SIG-M5 treated with dmso at 0.1 percent for 504 hours (cell line): Measurements from ENCODE around the gene MED13.
"Not testable (repeated sequence)": the region's sequence is repeated elsewhere in the genome, so short reads cannot be mapped to it uniquely, and the experiment has no call there.

Experiments
- DNase-seq: peaks from one replicate; lab custom pipeline; 2025; ENCODE audit not compliant: unreplicated experiment; lab: John Stamatoyannopoulos, UW

Gene MED13

DNA sequence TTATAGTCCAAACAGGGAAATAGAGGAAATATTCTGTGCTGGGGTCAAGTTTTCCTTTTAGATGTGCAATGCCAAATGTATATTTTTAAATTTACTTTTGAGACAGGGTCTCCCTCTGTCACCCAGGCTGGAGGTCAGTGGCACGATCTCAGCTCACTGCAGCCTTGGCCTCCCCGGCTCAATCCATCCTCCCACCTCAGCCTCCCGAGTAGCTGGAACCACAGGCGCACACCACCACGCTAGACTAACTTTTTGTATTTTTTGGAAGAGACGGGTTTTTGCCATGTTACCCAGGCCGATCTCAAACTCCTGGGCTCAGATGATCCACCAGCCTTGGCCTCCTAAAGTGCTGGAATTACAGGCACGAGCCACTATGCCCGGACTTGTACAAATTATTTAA is 25.8 kb upstream of the MED13 start:
- no peak for DNase-seq

DNA sequence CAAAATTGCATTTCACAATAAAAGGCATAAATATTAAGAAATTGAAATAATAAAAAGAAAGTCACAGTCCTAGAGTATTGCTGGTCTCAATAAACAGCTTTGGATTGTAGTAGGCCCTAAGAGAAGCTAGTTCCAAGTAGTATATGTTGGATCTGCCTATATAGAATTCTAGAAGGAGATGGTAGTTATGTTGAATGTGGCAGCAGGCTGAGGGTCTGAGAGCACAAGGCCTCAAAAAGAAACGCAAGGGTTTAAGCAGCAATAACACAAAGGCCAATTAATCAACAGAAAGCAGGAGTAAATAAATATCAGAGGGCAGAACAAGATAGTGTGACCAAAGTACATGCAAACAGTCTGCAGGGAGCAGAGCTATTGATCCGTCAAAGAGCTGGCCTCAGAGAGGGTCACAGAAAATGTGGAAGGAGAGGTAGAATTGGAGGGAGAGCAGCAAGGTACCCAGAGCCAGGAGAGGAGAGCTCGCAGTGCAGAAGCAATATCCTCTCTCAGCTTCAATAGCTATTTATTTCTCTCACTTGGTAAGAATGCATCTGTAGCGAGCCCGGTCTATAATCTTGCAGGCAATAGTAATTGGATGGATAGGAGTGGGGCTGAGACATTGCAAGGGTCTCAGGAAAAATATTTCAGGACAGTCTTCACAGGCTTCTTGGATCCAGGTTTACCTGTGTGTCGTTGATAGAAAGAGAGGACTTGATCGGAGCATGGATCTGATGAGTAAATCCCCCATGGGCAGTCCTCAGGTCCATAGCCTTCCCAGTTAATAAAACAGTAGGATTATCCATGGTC is 25.1 kb upstream of the MED13 start:
- DNase-seq = no peak

DNA sequence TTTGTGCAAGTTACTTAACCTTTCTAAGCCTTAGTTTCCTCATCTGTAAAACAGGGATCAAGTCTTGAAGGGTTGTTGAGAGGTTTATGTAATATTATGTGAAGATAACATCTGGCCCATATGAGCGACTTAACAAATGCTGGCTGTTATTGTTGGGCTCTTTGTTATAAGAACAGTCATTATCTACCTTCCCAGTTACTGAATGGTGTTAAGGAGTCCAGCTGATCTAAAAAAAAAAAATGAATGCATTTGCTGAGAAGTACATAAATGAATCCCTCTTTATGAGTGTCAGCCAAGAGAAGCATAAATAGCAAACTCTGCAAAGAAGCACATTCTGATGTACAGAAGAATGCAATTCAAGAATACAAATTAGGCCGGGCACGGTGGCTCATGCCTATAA is 24.3 kb upstream of the MED13 start:
- no peak for DNase-seq

DNA sequence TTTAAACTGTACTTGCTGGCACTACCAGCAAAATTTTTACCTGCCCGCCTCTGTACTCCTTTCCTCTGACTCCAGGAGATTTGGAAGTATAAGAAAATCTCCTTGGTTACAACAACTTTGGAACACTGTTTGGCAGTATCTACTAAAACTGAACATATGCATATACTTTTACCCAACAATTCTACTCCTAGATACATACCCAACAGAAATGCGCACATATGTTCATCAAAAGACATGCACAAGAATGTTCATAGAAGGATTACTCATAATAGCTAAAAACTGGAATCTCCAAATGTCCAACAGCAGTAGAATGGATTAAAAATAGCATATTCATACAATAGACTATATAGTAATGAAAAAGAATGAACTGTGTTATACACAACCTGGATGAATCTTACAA is 21.7 kb upstream of the MED13 start:
- DNase-seq = no peak

DNA sequence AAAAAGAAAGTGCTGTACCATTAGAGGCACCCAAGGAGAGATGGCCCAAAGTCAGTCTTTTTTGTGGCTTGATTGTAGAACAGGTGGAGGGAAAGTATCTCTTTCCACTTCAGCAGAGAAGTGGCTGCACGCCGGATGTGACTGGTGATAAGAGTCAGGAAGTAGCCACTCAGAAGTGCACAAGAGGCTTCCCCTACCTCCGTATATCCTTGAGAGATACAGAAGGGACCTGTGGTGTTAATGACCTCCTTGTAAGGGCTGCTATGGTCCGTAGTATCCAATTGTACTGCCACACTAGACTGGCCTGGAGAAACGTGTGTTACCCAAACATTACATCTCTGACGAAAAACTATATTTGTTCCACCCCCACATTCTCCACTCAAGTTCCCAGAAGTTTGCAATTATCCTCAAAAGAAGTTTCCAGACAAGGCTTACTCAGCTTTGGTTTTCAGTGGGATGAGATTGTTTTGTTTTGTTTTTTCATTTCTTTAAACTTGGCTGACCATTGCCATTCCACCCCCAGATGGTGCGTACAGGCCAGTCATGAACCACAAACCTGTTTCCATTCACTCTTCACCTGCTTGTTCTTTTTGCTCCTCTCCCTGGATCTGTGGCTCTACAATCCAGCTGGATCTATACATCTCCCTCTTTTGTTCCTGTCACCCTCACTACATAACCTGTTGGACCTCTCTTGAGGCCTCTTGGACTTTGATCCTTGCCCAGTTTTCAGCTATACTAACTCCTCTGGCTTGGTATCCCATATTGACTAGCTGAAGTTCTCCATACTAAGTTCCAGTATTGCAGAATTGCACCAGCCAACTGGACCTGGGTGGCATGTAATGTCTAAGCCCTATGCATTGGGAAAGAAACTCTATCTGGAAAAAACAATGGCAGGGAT is 20.7 kb upstream of the MED13 start:
- DNase-seq = no peak

DNA sequence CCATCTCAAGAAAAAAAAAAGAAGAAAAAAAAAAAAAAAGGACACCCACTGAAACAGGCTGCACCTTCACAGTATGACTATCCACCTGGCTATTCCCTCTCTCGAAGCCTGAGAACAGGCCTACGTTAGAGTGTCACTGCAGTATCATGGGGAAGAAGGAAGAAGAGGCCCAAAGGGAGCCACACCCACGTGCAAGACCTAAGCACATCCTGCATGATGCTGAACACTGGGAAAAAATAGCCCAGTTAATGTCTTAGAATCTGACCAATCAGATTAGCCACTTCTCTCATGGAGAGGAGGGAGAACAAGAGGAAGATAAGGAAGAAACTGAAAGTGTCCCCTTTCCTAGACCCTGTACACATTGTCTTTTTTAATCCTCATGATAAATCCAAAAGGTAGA is 19.5 kb upstream of the MED13 start:
- no peak for DNase-seq

DNA sequence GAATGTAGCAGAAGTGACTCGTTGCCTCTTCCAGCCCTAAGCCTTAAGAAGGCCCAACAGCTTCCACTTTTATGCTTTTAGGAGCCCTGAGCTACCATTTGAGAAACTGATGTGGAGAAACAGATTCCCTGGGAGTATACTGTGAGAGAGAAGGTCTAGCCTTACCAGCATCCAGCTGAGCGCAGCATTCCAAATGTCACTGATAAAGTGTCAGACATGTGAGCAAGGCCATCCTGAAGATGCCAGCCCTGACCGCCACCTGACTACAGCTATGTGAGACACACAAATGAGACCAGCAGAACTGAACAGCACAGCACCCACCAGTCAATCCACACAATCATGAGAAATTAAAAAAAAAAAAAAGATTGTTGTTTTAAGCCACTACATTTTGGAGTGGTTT is 18.6 kb upstream of the MED13 start:
- no peak for DNase-seq

DNA sequence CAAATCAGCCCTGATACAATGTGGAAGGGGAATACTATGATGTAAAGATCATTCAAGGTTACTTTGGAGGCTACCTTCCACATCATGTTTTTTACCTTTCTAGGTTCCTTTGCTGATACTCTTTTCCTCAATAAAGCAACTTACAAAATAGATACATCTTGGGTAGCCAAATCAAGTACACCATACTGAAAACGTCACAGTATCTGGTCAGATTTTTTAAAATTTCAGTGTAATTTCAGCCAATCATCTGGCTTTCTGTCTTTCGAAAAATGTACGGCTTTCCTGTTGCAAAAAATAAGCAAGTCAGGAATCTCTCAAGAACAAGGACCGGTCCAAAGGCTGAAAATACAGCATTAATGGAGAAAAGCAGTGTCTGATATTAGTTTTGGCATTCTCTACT is 15.6 kb upstream of the MED13 start:
- DNase-seq = no peak

DNA sequence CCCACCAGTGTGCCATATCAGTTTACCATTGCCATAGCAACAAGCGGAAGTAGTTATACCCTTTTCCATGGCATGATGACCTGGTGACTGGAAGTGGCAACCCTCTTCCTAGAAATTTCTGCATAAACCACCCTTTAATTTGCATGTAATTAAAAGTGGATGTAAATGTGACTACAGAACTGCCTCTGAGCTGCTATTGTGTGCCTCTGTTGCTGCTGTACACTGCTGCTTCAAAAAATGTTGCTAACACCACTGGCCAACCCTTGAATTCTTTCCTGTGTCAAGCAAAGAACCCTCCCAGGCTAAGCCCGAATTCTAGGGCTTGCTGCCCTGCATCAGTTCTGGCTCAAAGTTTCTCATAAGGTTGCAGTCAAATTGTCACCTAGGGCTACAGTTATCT is 12.9 kb upstream of the MED13 start:
- DNase-seq = no peak

DNA sequence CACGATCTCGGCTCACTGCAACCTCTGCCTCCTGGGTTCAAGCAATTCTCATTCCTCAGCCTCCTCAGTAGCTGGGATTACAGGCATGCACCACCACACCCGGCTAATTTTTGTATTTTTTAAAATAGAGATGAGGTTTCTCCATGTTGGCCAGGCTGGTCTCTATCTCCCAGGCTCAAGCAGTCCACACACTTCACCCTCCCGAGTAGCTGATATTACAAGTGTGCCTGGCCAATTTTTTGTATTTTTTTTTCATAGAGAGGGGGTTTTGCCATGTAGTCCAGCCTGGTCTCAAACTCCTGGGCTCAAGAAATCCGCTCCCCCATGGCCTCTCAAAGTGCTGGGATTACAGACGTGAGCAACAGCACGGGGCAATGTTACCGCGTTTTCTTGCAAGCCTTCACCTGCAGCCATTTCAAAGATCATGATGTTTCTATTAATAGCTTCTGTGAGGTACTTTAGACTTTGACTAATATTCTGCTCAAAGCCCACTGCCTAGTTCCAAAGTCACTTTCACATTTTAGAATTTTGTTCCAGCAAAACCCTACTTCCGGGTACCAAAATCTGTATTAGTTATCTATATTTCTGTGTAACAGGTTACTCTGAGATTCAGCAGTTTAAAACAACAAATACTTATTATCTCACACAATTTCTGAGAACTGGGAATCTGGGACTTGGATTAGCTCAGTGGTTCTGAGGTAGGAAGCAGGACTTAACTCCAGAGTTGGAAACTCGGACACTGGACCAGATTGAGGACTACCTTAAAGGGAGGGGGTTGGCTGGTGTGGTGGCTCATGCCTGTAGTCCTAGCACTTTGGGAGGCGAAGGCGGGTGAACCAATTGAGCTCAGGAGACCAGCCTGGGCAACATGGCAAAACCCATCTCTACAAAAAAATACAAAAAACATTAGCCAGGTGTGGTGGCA is 12.0 kb upstream of the MED13 start:
- no peak for DNase-seq

DNA sequence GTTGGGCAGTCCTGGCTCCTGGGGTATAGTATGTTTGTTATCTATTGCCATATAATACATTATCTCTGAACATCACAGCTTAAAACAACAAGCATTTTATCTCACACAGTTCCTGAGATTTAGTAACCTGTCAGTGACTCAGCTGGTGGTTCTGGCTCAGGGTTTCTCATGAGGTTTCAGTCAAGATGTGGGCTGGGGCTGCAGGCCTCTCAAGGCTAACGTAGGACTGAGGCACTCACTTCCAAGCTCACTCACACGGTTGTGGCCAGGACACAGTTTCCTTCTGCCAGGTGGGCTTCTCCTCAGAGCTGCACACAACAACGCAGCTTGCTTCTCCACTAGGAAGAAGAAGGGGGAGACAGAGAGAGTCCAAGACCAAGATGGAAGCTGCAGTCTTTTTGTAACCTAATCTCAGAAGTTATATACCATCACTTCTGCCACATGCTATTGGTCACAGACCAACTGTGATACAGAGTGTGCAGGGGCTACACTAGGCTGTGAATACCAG is 10.3 kb upstream of the MED13 start:
- DNase-seq = no peak

DNA sequence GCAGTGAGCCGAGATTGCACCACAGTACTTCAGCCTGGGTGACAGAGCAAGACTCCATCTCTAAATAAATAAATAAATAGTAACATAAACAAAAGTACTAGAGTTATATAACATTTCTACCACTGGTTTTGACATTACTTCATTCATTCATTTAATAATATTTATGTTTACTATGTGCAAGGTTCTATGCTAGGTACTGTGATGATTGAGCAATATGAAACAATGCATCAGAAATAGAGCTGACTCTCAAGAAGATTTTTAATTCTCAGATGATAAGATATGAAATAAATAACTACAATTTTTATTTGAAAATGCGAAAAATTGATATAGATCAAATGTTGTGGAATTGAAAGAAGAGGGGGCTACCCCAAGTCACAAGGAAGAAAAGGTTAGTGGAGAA is 8.9 kb upstream of the MED13 start:
- DNase-seq = no peak

DNA sequence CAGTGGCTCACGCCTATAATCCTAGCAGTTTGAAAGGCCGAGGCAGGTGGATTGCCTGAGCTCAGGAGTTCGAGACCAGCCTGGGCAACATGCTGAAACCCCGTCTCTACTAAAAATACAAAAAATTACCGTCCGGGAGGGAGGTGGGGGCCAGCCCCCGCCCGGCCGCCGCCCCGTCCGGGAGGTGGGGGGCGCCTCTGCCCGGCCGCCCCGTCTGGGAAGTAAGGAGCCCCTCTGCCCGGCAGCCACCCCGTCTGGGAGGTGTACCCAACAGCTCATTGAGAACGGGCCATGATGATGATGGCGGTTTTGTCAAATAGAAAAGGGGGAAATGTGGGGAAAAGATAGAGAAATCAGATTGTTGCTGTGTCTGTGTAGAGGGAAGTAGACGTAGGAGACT is 7.8 kb upstream of the MED13 start:
- not testable (repeated sequence) for DNase-seq

DNA sequence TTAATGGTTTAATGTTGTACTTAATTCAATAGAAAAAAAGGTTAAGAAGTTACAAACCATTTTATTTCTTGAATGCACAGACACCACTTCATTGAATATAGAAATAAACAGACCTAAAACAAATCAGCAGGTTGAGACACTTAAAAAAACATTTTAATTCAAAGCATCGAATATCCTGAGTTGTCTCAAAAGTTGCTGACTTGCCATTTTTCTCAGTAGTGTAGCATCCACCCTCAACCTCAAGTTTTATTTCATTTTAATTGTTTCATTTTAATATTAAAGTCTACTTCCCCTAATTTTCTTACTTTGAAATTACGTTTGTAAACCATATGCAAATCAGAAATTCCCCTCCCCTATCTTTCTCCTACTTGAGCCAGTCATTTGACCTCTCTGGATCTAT is 5.8 kb upstream of the MED13 start:
- no peak for DNase-seq

DNA sequence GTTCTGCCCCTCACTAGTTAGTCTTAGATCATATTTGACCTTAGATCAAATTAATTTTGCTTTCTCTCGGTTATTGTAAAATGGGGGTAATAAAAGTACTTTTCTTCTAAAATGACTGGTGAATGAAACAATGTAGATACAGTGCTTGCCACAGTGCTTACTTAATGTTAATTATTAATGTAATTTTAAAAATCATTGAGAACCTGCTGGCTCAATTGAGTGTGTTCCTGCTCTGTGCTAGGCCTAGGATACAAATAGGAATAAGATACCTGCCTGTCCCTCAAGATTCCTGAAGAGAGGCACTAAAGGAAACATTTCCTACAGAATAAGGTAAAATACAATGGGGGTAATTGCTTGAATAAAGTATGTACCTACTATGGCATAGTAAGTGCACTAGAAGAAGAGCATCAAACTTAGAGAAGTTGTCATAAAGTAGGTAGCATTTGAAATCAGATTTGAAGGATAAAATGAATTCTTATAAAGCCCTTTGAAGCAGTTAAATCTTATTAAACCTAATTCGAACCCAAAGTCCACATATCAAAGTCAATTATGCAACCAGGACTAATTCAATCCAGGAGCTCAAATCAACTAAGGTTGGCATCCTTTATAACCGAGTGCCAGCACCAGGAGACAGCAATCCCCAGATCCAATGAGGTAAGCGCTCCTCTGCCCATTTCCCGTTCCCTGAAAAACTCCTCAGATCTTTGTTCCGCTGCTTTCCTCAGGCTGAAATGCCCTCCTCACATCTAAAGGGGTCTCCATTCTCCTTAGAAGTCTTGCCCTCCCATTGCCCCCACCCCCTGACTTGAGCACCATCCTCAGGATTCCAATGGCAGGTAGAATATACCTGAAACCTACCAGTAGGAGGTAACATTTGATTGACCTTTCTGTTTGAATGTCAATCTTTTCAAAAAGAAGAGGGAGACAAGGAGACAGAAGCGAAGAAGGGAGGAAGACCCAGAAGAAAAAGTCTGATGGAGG is 2.4 kb upstream of the MED13 start:
- DNase-seq = no peak

DNA sequence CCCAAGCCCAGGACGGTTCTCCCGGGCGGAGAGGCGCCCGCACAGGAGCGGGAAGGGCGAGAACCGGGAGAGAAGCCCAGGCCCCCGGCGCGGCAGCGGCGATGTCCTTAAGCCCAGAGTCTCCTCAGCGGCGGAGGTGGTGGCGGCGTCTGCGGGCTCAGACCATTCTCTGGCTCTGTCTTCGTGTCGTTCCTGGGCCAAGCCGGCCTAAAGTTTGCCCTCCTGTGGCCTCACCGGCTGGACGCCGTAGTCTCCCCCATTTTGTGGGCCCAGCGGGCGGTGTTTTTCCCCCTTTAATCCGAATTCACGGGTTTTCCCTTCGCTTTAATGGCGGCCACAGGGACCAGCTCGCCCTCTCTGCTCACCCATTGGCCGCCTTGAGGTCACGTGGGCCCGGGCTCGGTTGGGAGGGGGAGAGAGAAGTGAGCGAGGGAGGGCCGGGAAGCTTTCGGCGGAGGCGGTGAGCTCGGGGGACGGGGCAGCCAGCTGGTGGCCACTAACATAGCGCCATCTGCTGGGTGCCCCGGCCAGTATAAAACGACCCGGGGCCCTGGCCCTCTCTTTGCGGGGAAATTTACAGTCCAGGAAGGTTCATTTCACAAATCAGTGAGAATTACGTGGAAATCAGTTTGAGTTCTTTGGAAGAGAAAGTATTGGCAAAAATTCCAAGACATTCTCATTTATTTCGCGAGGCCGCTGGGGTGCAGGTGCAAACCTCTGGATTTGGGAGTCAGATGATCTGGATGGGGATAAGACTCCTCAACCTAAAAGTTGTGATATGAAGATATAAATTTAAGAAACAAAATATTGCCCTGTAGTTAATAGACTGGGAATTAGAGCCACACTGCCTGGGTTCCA is 762 bp upstream of the MED13 start:
- DNase-seq = peak; percentile 99

DNA sequence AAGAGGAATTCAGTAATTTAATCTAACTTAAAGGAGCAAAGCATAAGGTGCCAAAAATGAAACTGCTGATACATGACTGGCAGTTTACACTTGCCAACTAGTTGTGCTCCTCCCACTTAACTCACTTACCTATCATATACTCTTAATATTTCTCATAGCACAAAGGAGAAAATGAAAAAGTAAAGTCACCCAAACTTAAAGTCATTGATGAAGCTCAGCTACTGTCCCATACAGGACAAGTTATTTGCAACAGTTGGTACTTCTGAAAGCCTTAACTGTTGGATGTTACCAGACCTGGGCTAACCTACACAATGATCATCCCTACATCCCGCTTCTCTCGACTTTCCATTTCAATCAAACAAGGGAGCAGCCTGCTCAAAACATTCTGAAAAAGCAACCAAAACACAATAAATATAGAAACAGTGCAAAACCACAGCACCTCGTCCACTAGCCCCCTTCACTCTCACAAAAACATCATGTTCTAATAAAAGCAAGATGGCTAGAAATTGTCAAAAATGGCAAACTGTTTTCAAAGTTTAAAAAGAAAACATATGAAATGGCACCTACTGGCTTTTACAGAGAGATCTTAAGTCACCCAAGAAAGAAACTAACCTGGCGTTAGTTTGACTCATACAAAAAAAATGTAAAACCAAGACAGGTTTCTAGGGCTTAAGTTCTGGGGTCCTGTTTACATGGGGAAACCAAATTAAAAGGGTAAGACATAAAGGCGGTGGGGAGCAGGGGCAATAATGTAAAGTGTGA is 868 bp downstream of the MED13 start:
- DNase-seq = peak; percentile 54

DNA sequence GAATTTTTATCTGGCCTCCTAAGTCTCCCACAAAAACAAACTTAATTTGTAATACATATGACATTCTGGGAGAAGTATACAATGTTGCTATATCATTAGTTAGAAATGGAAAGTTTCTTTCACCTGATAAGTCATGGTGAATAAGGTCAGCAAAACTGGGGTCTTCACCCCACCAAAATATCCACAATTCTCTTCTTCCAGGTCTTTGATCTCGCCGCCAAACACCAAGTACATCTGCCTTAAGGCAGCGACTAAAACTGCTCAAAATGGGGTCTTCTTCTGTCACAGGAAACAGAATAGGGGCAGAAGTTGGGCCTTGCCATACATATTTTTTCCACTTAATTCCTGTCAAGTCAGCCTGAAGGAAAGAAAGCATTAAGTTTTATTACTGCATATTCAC is 2.1 kb downstream of the MED13 start:
- no peak for DNase-seq
